Measurements from ENCODE around the gene LCE3D. TPM values are rescaled to one million over a fixed set of nuclear protein-coding genes. Genes with fewer than 3 reads are reported as not detected.

LCE3D gene
- total and polyA plus RNA-seq, 2 of the 4 experiments (the other 2 are of a cell fraction): not detected

- WGBS, 2 experiments (ENCODE audit: extremely low coverage in 2 of 2, insufficient read length in 1 of 2): no CpG with 5 or more reads among the region's 1 CpG
Measured at GRCh38 chr1:152585586-152585985, 5.3 kb upstream of the LCE3D start.

More at GRCh38 chr1:152585586-152585985, 5.3 kb upstream of the LCE3D start:
- Histone ChIP-seq H3K4me1 (ENCODE audit: control insufficient read depth, insufficient read depth, low read length) (no peaks in the 10 kb centered on the region), H4K5ac (ENCODE audit: low read depth, low read length) (no peak overlapping the region), H3K23ac (ENCODE audit: low read depth, low read length) (no peak overlapping the region), H3K27me3 (ENCODE audit: control insufficient read depth, insufficient read depth, low read length) (no peaks in the 10 kb centered on the region), H3K4ac (ENCODE audit: low read depth, low read length) (no peak overlapping the region), H4K8ac (ENCODE audit: low read depth in 2 of 2, low read length in 2 of 2) (no peak overlapping the region), H3K14ac (replicated peaks; ENCODE audit: low read depth, low read length) (no peak overlapping the region), H2BK15ac (ENCODE audit: low read depth, low read length) (no peak overlapping the region), H2AK5ac (ENCODE audit: low read depth, low read length) (no peak overlapping the region), H3K79me1 (ENCODE audit: low read depth in 1 of 2, low read length in 2 of 2) (no peaks in the 10 kb centered on the region), H2BK20ac (ENCODE audit: low read depth, low read length) (no peak overlapping the region), H2AK9ac (replicated peaks; ENCODE audit: low read depth, low read length, poor library complexity) (no peak overlapping the region), H3K9me1 (ENCODE audit: insufficient read depth, low read length) (no peaks in the 10 kb centered on the region), H4K20me1 (ENCODE audit: insufficient read depth, low read length) (no peaks in the 10 kb centered on the region), H2BK120ac (ENCODE audit: low read depth, low read length) (no peak overlapping the region), H3K4me3 (ENCODE audit: insufficient read depth, low read depth, low read length) (no peak overlapping the region), H3K56ac (ENCODE audit: extremely low read depth, insufficient read depth, low read length) (no peak overlapping the region), H3K36me3 (ENCODE audit: control insufficient read depth, insufficient read depth, low read length) (no peaks in the 10 kb centered on the region), H2BK5ac (ENCODE audit: low read depth, low read length, poor library complexity, severe bottlenecking) (no peak overlapping the region), H2AFZ (replicated peaks; ENCODE audit: low read length, poor library complexity) (no peak overlapping the region), H3K27ac (ENCODE audit: insufficient read depth, low read length) (no peak overlapping the region), H3K4me2 (ENCODE audit: low read depth, low read length) (no peak overlapping the region), H4K91ac (ENCODE audit: insufficient read depth, low read depth, low read length) (no peak overlapping the region), H3K18ac (ENCODE audit: low read depth, low read length) (no peak overlapping the region), H3K9ac (ENCODE audit: low read depth, low read length) (no peak overlapping the region), H3K9me3 (ENCODE audit: control insufficient read depth, insufficient read depth, low read length) (no peaks in the 10 kb centered on the region)
- in situ Hi-C loops (cut with MboI; ENCODE audit: low sequenced_read_pairs): no loop called here
- no peak for ATAC-seq (ENCODE audit: low read depth)
- no peak for DNase-seq
- ChIA-PET POLR2A (ENCODE audit: unreplicated experiment) (no interaction called here), CTCF (no interaction called here)
- BruUV-seq (replicated peaks): no TSS peak
- no peak for TF ChIP-seq NFE2L2 (IDR thresholded peaks at IDR 0.05; ENCODE audit: low read depth, low read length)
- no peak for TF ChIP-seq USF2 (IDR thresholded peaks at IDR 0.05; ENCODE audit: low read depth, low read length)
- TF ChIP-seq RFX5 (IDR thresholded peaks at IDR 0.05; ENCODE audit: low read depth, low read length): no peak
- no peak for TF ChIP-seq MAZ (IDR thresholded peaks at IDR 0.05; ENCODE audit: borderline replicate concordance, low read depth, low read length)
- TF ChIP-seq BHLHE40 (IDR thresholded peaks at IDR 0.05; ENCODE audit: low read depth, low read length): no peak
- no peak for TF ChIP-seq MAFK (IDR thresholded peaks at IDR 0.05; ENCODE audit: low read depth, low read length)
- TF ChIP-seq SMC3 (IDR thresholded peaks at IDR 0.05; ENCODE audit: low read depth, low read length): no peak
- TF ChIP-seq RCOR1 (IDR thresholded peaks at IDR 0.05; ENCODE audit: insufficient replicate concordance, low read length): no peak
- no peak for TF ChIP-seq CEBPB (IDR thresholded peaks at IDR 0.05; ENCODE audit: low read depth, low read length)
- no peak for TF ChIP-seq MXI1 (IDR thresholded peaks at IDR 0.05; ENCODE audit: borderline replicate concordance, low read depth, low read length)
- TF ChIP-seq CHD1 (IDR thresholded peaks at IDR 0.05; ENCODE audit: low read depth, low read length): no peak
- no peak for TF ChIP-seq FOS (IDR thresholded peaks at IDR 0.05; ENCODE audit: low read depth, low read length)
- TF ChIP-seq, protein P1, sequence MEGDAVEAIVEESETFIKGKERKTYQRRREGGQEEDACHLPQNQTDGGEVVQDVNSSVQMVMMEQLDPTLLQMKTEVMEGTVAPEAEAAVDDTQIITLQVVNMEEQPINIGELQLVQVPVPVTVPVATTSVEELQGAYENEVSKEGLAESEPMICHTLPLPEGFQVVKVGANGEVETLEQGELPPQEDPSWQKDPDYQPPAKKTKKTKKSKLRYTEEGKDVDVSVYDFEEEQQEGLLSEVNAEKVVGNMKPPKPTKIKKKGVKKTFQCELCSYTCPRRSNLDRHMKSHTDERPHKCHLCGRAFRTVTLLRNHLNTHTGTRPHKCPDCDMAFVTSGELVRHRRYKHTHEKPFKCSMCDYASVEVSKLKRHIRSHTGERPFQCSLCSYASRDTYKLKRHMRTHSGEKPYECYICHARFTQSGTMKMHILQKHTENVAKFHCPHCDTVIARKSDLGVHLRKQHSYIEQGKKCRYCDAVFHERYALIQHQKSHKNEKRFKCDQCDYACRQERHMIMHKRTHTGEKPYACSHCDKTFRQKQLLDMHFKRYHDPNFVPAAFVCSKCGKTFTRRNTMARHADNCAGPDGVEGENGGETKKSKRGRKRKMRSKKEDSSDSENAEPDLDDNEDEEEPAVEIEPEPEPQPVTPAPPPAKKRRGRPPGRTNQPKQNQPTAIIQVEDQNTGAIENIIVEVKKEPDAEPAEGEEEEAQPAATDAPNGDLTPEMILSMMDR (conservative IDR thresholded peaks at IDR 0.05; ENCODE audit: low read depth, low read length): no peak
- dilution Hi-C loops (cut with HindIII; ENCODE audit: low sequenced_read_pairs, unreplicated experiment): no loop called here
- intact Hi-C loops (cut with micrococcal nuclease): no loop called here
